GM21515 (cell line): ENCODE results near the gene FNDC7.
A peak's percentile ranks its signal among the peaks of the same experiment; 100 is the strongest.
"Not testable (repeated sequence)": the region's sequence is repeated elsewhere in the genome, so short reads cannot be mapped to it uniquely, and the experiment has no call there.

Experiments used
- ATAC-seq: cut with Tn5 transposase; IDR thresholded peaks from one replicate; pipeline ENCODE4 v1.9.1; 2021; ENCODE audit not compliant: unreplicated experiment

FNDC7 gene

GRCh38 chr1:108734171-108734865 lies 21.6 kb downstream of the FNDC7 start:
- no peak for ATAC-seq

- no peak for ATAC-seq
Measured at GRCh38 chr1:108742253-108742652, 29.5 kb downstream of the FNDC7 start.

- ATAC-seq = peak; percentile 3
Measured at GRCh38 chr1:108745980-108746381, 33.3 kb downstream of the FNDC7 start.

GRCh38 chr1:108746382-108747170 lies 33.9 kb downstream of the FNDC7 start, which contains the start of gene STXBP3:
STXBP3 (plus strand) TSS chr1:108746674; CDS start chr1:108746738, 64 bp downstream.
- ATAC-seq = peak; percentile 92

- ATAC-seq = peak; percentile 17
Measured at GRCh38 chr1:108747171-108747850, 34.6 kb downstream of the FNDC7 start.

GRCh38 chr1:108747898-108748297 lies 35.2 kb downstream of the FNDC7 start:
- no peak for ATAC-seq

- ATAC-seq = no peak
Measured at GRCh38 chr1:108749081-108749480, 36.4 kb downstream of the FNDC7 start.

GRCh38 chr1:108750476-108751181 lies 37.9 kb downstream of the FNDC7 start:
- no peak for ATAC-seq

- ATAC-seq = no peak
Measured at GRCh38 chr1:108753363-108753762, 40.7 kb downstream of the FNDC7 start.

- no peak for ATAC-seq
Measured at GRCh38 chr1:108758796-108759195, 46.1 kb downstream of the FNDC7 start.

GRCh38 chr1:108767115-108767514 lies 54.4 kb downstream of the FNDC7 start:
- ATAC-seq = no peak

GRCh38 chr1:108767708-108768107 lies 55.0 kb downstream of the FNDC7 start:
- ATAC-seq = no peak

- ATAC-seq = no peak
Measured at GRCh38 chr1:108777839-108778238, 65.1 kb downstream of the FNDC7 start.

GRCh38 chr1:108779455-108779854 lies 66.7 kb downstream of the FNDC7 start:
- ATAC-seq = no peak

- ATAC-seq = no peak
Measured at GRCh38 chr1:108780937-108781574, 68.3 kb downstream of the FNDC7 start.

- not testable (repeated sequence) for ATAC-seq
Measured at GRCh38 chr1:108781575-108781944, 68.9 kb downstream of the FNDC7 start.

GRCh38 chr1:108785264-108785663 lies 72.6 kb downstream of the FNDC7 start:
- no peak for ATAC-seq

GRCh38 chr1:108785880-108786279 lies 73.2 kb downstream of the FNDC7 start:
- no peak for ATAC-seq

GRCh38 chr1:108791790-108792189 lies 79.1 kb downstream of the FNDC7 start:
- no peak for ATAC-seq
